ENCODE data around the gene ATXN1.

GRCh38 chr6:16370943-16371342 lies 390.3 kb downstream of the ATXN1 start:
- no peak for TF ChIP-seq EZH2phosphoT487 (IDR thresholded peaks at IDR 0.05; ENCODE audit: borderline replicate concordance, low read length)
- TF ChIP-seq CTCF (conservative IDR thresholded peaks at IDR 0.05; ENCODE audit: low read depth, low read length) = no peak

Data from PC-3 (cell line).